HCT116 (cell line): ENCODE measurements around the gene SERF2. TPM values are rescaled to one million over a fixed set of nuclear protein-coding genes. Genes with fewer than 3 reads are reported as not detected.
A peak's percentile ranks its signal among the peaks of the same experiment; 100 is the strongest.

ENCODE experiments used
- ATAC-seq: fragments of 200-7000 bp; cut with Tn5 transposase; 2 replicates; pipeline ENCODE4 v1.9.1; 2020; ENCODE audit warnings: mild to moderate bottlenecking, moderate library complexity
- BruUV-seq: library from RNA; stranded (reverse); fragments of 400-500 nt; replicated peaks from 2 replicates; lab custom pipeline; 2021; lab: Mats Ljungman, UMichigan
- CTCF ChIA-PET: fragments of 300-600 bp; sonication (Branson Sonifier 250); formaldehyde crosslinking; loops from one replicate; lab custom pipeline; 2021; ENCODE audit warnings: antibody characterized with exemption; lab: Charles Lee
- POLR2A ChIA-PET: fragments of 300-600, 350-600 bp; sonication (Branson Sonifier 250); formaldehyde crosslinking; loops from one replicate; lab custom pipeline; 2021; ENCODE audit warnings: antibody characterized with exemption; lab: Charles Lee
- RAD21 ChIA-PET, 2 experiments: fragments of 300-600 bp; sonication (Branson Sonifier 250); formaldehyde crosslinking; loops; one replicate each; lab custom pipeline; 2023; ENCODE audit warnings: low total read pairs in 2 of 2; ENCODE audit not compliant: uncharacterized antibody in 2 of 2, unreplicated experiment in 2 of 2, low non-redundant PET in 1 of 2; lab: Charles Lee
- DNase-seq: peaks from one replicate; pipeline ENCODE4 v3.0.0-alpha.2; 2010; ENCODE audit warnings: low read depth, low spot score
- H2AFZ ChIP-seq: fragments of 200-600 bp; shearing (Covaris generic), sonication (generic); 2 replicates; pipeline ENCODE4 v1.6.1; 2017; ENCODE audit warnings: low read depth, mixed run types, mixed read lengths, antibody characterized with exemption, low read length; ENCODE audit not compliant: poor library complexity, severe bottlenecking
- H3K27ac ChIP-seq: 2 replicates; pipeline ENCODE4 v1.5.1; 2012; ENCODE audit warnings: low read depth, low read length
- H3K27me3 ChIP-seq: fragments of 200-600 bp; sonication (generic); 2 replicates; pipeline ENCODE4 v1.6.1; 2016; ENCODE audit warnings: mixed run types, low read length, mixed read lengths; ENCODE audit not compliant: insufficient read depth
- H3K36me3 ChIP-seq, 2 experiments: fragments of 200-500 bp in 1 of 2; fragments of 200-600 bp in 1 of 2; sonication (Bioruptor generic) in 1 of 2; sonication (generic) in 1 of 2; 2 replicates each; pipeline versions ENCODE4 v1.5.1 to v1.6.1; 2014 to 2016; ENCODE audit warnings: low read length in 2 of 2, inconsistent platforms in 1 of 2, mixed read lengths in 1 of 2, mixed run types in 1 of 2; ENCODE audit not compliant: insufficient read depth in 2 of 2, control insufficient read depth in 1 of 2
- H3K4me1 ChIP-seq, 2 experiments: fragments of 200-600 bp in 1 of 2; sonication (generic) in 1 of 2; 2 replicates each; pipeline versions ENCODE4 v1.5.1 to v1.6.1; 2012 to 2017; ENCODE audit warnings: low read length in 2 of 2, inconsistent platforms in 1 of 2, mild to moderate bottlenecking in 1 of 2, mixed read lengths in 1 of 2, mixed run types in 1 of 2, moderate library complexity in 1 of 2; ENCODE audit not compliant: insufficient read depth in 2 of 2, control insufficient read depth in 1 of 2
- H3K4me2 ChIP-seq: fragments of 200-600 bp; sonication (generic); 2 replicates; pipeline ENCODE4 v1.6.1; 2017; ENCODE audit warnings: mixed run types, low read length, mixed read lengths
- H3K4me3 ChIP-seq, 2 experiments: fragments of 200-600 bp in 1 of 2; sonication (generic) in 1 of 2; replicated peaks in 1 of 2; 2 replicates each; pipeline ENCODE4 v1.5.1; 2011 to 2016; ENCODE audit warnings: low read length in 2 of 2, control low read depth in 1 of 2, low read depth in 1 of 2, mild to moderate bottlenecking in 1 of 2, mixed read lengths in 1 of 2, mixed run types in 1 of 2
- H3K79me2 ChIP-seq: fragments of 200-600 bp; sonication (generic); 2 replicates; pipeline ENCODE4 v1.6.1; 2017; ENCODE audit warnings: mild to moderate bottlenecking, mixed run types, low read length, moderate library complexity, mixed read lengths; ENCODE audit not compliant: insufficient read depth
- H3K9ac ChIP-seq: fragments of 200-600 bp; sonication (generic); 2 replicates; pipeline ENCODE4 v1.6.1; 2016; ENCODE audit warnings: low read length, mixed read lengths
- H3K9me2 ChIP-seq: fragments of 200-600 bp; sonication (generic), shearing (Covaris generic); 2 replicates; pipeline ENCODE4 v1.6.1; 2017; ENCODE audit warnings: mixed run types, mild to moderate bottlenecking, moderate library complexity; ENCODE audit not compliant: insufficient read depth
- H3K9me3 ChIP-seq, 2 experiments: fragments of 200-500 bp in 1 of 2; fragments of 200-600 bp in 1 of 2; sonication (Bioruptor generic) in 1 of 2; sonication (generic) in 1 of 2; 2 replicates each; pipeline ENCODE4 v1.6.1; 2014 to 2017; ENCODE audit warnings: low read length in 2 of 2, mixed read lengths in 2 of 2, inconsistent platforms in 1 of 2, low read depth in 1 of 2, mild to moderate bottlenecking in 1 of 2, mixed run types in 1 of 2, moderate library complexity in 1 of 2; ENCODE audit not compliant: control insufficient read depth in 1 of 2, insufficient read depth in 1 of 2
- H4K20me1 ChIP-seq: fragments of 200-600 bp; sonication (generic), shearing (Covaris generic); 2 replicates; pipeline ENCODE4 v1.6.1; 2017; ENCODE audit warnings: mixed run types, mild to moderate bottlenecking, moderate library complexity; ENCODE audit not compliant: insufficient read depth
- CBX3 ChIP-seq: IDR thresholded peaks from 2 replicates; pipeline ENCODE4 v1.6.1; 2012; ENCODE audit warnings: low read depth
- EGR1 ChIP-seq: IDR thresholded peaks from 2 replicates; pipeline ENCODE4 v1.6.1; 2012; ENCODE audit warnings: low read depth
- EZH2phosphoT487 ChIP-seq: fragments of 200-600 bp; IDR thresholded peaks from 2 replicates; pipeline ENCODE4 v1.6.1; 2018; ENCODE audit warnings: antibody characterized with exemption, borderline replicate concordance
- FOSL1 ChIP-seq: IDR thresholded peaks from 2 replicates; pipeline ENCODE4 v1.6.1; 2012; ENCODE audit warnings: low read depth
- JUND ChIP-seq: IDR thresholded peaks from 2 replicates; pipeline ENCODE4 v1.6.1; 2012
- POLR2A ChIP-seq: IDR thresholded peaks from 2 replicates; pipeline ENCODE4 v1.7.0; 2011; ENCODE audit warnings: borderline replicate concordance; ENCODE audit not compliant: insufficient read depth, insufficient read length; ENCODE audit errors: extremely low read depth
- POLR2AphosphoS5 ChIP-seq: IDR thresholded peaks from 2 replicates; pipeline ENCODE4 v1.6.1; 2011; ENCODE audit warnings: mild to moderate bottlenecking, low read depth, low read length, moderate library complexity
- SIN3A ChIP-seq: IDR thresholded peaks from 2 replicates; pipeline ENCODE4 v1.6.1; 2012; ENCODE audit warnings: low read depth
- SP1 ChIP-seq: IDR thresholded peaks from 2 replicates; pipeline ENCODE4 v1.6.1; 2012; ENCODE audit warnings: low read depth
- SRF ChIP-seq: IDR thresholded peaks from 2 replicates; pipeline ENCODE4 v1.6.1; 2012; ENCODE audit warnings: low read depth
- TCF7L2 ChIP-seq: IDR thresholded peaks from 2 replicates; pipeline ENCODE4 v1.7.0; 2011; ENCODE audit warnings: borderline replicate concordance, inconsistent platforms; ENCODE audit not compliant: insufficient read depth, insufficient read length; ENCODE audit errors: extremely low read depth
- YY1 ChIP-seq: IDR thresholded peaks from 2 replicates; pipeline ENCODE4 v1.6.1; 2011; ENCODE audit warnings: low read length, low read depth, moderate library complexity, mild to moderate bottlenecking; ENCODE audit not compliant: insufficient replicate concordance; ENCODE audit errors: extremely low read depth
- ZFX ChIP-seq: fragments of 450-650 bp; IDR thresholded peaks from 2 replicates; pipeline ENCODE4 v1.6.1; 2017
- ZNF274 ChIP-seq: fragments of 200-500 bp; sonication (Bioruptor generic); IDR thresholded peaks from 2 replicates; pipeline ENCODE4 v1.6.1; 2014; ENCODE audit warnings: mild to moderate bottlenecking, low read depth, low read length, inconsistent platforms
- intact Hi-C: fragments of 100-400 bp; cut with micrococcal nuclease; formaldehyde crosslinking; loops from 2 replicates; pipeline ENCODE4 v1.10.0; 2022
- total RNA-seq: library from RNA; stranded (reverse); gene quantifications from one replicate; pipeline ENCODE4 v1.2.1, GENCODE V29; 2021; ENCODE audit not compliant: unreplicated experiment
- TF ChIP-seq, protein P1 (sequence below), 3 experiments: fragments of 200-600 bp in 1 of 3; sonication (generic) in 1 of 3; IDR thresholded peaks in 2 of 3; conservative IDR thresholded peaks in 1 of 3; 2 replicates each; pipeline ENCODE4 v1.5.1; 2012 to 2017; ENCODE audit warnings: low read depth in 2 of 3, low read length in 2 of 3, antibody characterized with exemption in 1 of 3, borderline replicate concordance in 1 of 3, control low read depth in 1 of 3, mild to moderate bottlenecking in 1 of 3, mixed read lengths in 1 of 3, mixed run types in 1 of 3, moderate library complexity in 1 of 3; ENCODE audit not compliant: insufficient read depth in 1 of 3
- TF ChIP-seq, protein P2 (sequence below): IDR thresholded peaks from 2 replicates; pipeline ENCODE4 v1.6.1; 2012

SERF2 gene
- total RNA-seq, 1 experiment from 2014 or later: 656 TPM

DNA sequence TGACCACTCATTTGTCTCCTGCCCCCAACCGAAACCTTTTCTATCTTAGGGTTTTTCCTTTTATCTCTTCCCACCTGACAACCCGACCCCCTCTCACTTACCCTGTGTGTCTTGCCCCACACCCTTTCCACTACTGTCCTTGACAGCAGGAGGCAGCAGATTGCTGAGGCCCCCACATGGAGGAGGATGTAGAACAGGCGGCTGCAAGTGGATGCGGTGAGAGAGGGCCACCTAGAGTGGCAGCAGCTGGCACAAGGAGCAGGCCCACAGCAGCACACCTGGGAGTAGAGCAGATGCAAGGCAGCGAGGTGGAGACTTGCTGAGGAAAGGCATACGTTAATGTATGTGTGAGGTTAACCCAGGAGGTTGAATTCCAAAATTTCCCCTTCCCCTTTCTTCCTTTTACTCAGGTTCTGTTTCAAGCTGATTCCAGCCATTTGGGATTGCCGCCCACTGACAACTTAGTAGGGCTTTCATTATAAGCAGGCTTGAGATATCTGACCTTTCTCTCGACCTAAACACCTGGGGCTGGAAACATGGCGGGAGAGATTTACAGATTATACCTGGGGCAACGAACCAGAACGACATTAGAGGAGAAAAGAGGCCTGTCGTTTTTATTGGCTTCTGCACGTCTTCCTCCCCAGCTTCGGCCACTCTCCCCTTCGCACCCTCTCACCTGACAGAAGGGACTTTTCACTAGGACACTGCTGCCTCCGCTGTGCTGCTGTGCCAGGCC lies 7.3 kb downstream of the SERF2 start:
- DNase-seq (no peak), ATAC-seq (no peak)
- no TSS peak for BruUV-seq
- POLR2A ChIA-PET: no interaction called here
- Histone ChIP-seq H3K36me3 (peaks cover 31 to 36% of the 10 kb centered on the region in 2 experiments), H3K9ac (no peak overlapping the region), H3K79me2 (peaks cover 33% of the 10 kb centered on the region), H3K27ac (peak overlapping the region; percentile 76), H4K20me1 (no peaks in the 10 kb centered on the region), H3K4me2 (no peak overlapping the region), H3K9me3 (no peaks in the 10 kb centered on the region), H3K4me3 (no peak overlapping the region), H2AFZ (no peak overlapping the region), H3K27me3 (no peaks in the 10 kb centered on the region), H3K9me2 (no peaks in the 10 kb centered on the region), H3K4me1 (peaks cover 6 to 23% of the 10 kb centered on the region in 2 experiments; a peak in 3 of 4 replicates)
- intact Hi-C loops: no loop called here
- CTCF ChIA-PET: no interaction called here
- RAD21 ChIA-PET: no interaction called here
- TF ChIP-seq JUND (no peak), POLR2AphosphoS5 (no peak)
- TF ChIP-seq, protein P1, sequence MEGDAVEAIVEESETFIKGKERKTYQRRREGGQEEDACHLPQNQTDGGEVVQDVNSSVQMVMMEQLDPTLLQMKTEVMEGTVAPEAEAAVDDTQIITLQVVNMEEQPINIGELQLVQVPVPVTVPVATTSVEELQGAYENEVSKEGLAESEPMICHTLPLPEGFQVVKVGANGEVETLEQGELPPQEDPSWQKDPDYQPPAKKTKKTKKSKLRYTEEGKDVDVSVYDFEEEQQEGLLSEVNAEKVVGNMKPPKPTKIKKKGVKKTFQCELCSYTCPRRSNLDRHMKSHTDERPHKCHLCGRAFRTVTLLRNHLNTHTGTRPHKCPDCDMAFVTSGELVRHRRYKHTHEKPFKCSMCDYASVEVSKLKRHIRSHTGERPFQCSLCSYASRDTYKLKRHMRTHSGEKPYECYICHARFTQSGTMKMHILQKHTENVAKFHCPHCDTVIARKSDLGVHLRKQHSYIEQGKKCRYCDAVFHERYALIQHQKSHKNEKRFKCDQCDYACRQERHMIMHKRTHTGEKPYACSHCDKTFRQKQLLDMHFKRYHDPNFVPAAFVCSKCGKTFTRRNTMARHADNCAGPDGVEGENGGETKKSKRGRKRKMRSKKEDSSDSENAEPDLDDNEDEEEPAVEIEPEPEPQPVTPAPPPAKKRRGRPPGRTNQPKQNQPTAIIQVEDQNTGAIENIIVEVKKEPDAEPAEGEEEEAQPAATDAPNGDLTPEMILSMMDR (IDR thresholded peaks at IDR 0.05 in 2 of 3, conservative IDR thresholded peaks at IDR 0.05 in 1 of 3; ENCODE audit: borderline replicate concordance in 1 of 3, insufficient read depth in 1 of 3, low read depth in 2 of 3, low read length in 2 of 3): 0 out of 6 replicates have a peak, but pooled peaks of 1 of the 3 experiments have one; percentile 4

DNA sequence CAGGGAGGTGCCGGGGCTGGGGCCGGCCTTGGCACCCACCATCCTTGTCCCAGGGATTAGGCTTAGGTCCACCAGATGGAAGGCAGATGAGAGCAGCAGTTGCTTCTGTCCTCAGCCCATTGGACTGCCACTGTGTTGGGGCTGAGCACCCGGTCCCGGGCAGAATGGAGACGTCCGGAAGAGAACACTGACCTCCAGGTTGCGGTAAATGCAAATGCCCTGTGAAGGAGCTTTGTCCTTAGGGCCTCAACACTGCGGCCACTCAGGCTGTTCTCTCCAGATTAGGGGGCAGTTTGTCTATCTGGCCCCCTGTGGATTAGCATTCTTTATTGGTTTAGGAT lies 7.8 kb downstream of the SERF2 start, which contains the start of gene SERINC4:
SERINC4 (minus strand) TSS at position 276 of the 341 bp plus-strand sequence; CDS start at position 42, 234 bp downstream.
- H2AFZ ChIP-seq: no peak within 1 kb of the TSS
- ChIA-PET CTCF (interaction anchor here (1.6 kb wide), 1 partner anchor 23 kb away, joined by 6 read pairs; the partner anchor contains the start of gene ELL3), POLR2A (interaction anchor here (0.9 to 1.6 kb wide), 2 partner anchors 23 to 24 kb away, joined by 4 to 7 read pairs; partner anchors contain the start of genes ELL3 and MFAP1), RAD21 (no interaction called here)
- TF ChIP-seq SP1 (no peak), SIN3A (no peak), POLR2AphosphoS5 (no peak), EZH2phosphoT487 (no peak), ZFX (no peak), ZNF274 (no peak), EGR1 (no peak), CBX3 (no peak), POLR2A (no peak), SRF (no peak), YY1 (no peak), FOSL1 (no peak), TCF7L2 (no peak)
- TF ChIP-seq, protein P1 (IDR thresholded peaks at IDR 0.05 in 2 of 3, conservative IDR thresholded peaks at IDR 0.05 in 1 of 3; ENCODE audit: borderline replicate concordance in 1 of 3, insufficient read depth in 1 of 3, low read depth in 2 of 3, low read length in 2 of 3): no peak
- TF ChIP-seq, protein P2, sequence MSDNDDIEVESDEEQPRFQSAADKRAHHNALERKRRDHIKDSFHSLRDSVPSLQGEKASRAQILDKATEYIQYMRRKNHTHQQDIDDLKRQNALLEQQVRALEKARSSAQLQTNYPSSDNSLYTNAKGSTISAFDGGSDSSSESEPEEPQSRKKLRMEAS: no peak
- peak within 1 kb of the TSS; percentile 82 for H3K9ac ChIP-seq
- peaks cover 31 to 36% of the 10 kb centered on the region in 2 experiments for H3K36me3 ChIP-seq
- H3K27ac ChIP-seq: peak within 1 kb of the TSS; percentile 76
- H3K4me1 ChIP-seq: peaks cover 6 to 23% of the 10 kb centered on the region in 2 experiments; a peak in 3 of 4 replicates
- ATAC-seq (peak; percentile 8), DNase-seq (no peak)
- peak within 1 kb of the TSS; percentile 90 for H3K4me2 ChIP-seq
- intact Hi-C loops: no loop called here
- peaks cover 27% of the 10 kb centered on the region for H3K79me2 ChIP-seq
- no peaks in the 10 kb centered on the region for H3K27me3 ChIP-seq
- H3K9me3 ChIP-seq: no peaks in the 10 kb centered on the region
- BruUV-seq: no TSS peak
- peak within 1 kb of the TSS; percentile 92 to 99 for H3K4me3 ChIP-seq
- H4K20me1 ChIP-seq: no peaks in the 10 kb centered on the region
- H3K9me2 ChIP-seq: no peaks in the 10 kb centered on the region
